Activated naive CD8-positive, alpha-beta T cell (primary cell): ENCODE data around the gene SEC24A.
"Not testable (repeated sequence)": the region's sequence is repeated elsewhere in the genome, so short reads cannot be mapped to it uniquely, and the experiment has no call there.

Experiments
- H3K27ac Mint-ChIP-seq: one replicate; pipeline ENCODE4 v1.8.0; 2021; ENCODE audit warnings: mixed read lengths
- H3K27me3 Mint-ChIP-seq: one replicate; pipeline ENCODE4 v1.8.0; 2021; ENCODE audit warnings: mixed read lengths
- H3K36me3 Mint-ChIP-seq: one replicate; pipeline ENCODE4 v1.8.0; 2021; ENCODE audit warnings: mixed read lengths
- H3K4me1 Mint-ChIP-seq: one replicate; pipeline ENCODE4 v1.8.0; 2021; ENCODE audit warnings: low read depth, mixed read lengths
- H3K4me3 Mint-ChIP-seq: one replicate; pipeline ENCODE4 v1.8.0; 2021; ENCODE audit warnings: mild to moderate bottlenecking, mixed read lengths
- H3K9me3 Mint-ChIP-seq: one replicate; pipeline ENCODE4 v1.8.0; 2021; ENCODE audit warnings: low read depth, mixed read lengths

The SEC24A gene

GRCh38 chr5:134690144-134690543 is 41.6 kb downstream of the SEC24A start:
- H3K27ac Mint-ChIP-seq, H3K4me3 Mint-ChIP-seq, H3K4me1 Mint-ChIP-seq, H3K9me3 Mint-ChIP-seq, H3K27me3 Mint-ChIP-seq: not testable (repeated sequence)
- H3K36me3 Mint-ChIP-seq, result peaks cover 13% of the 10 kb centered on the region

- no peaks in the 10 kb centered on the region for H3K27me3 Mint-ChIP-seq
- H3K4me1 Mint-ChIP-seq, result no peaks in the 10 kb centered on the region
- no peak overlapping the region for H3K4me3 Mint-ChIP-seq
- no peak overlapping the region for H3K27ac Mint-ChIP-seq
- peaks cover 12% of the 10 kb centered on the region for H3K36me3 Mint-ChIP-seq
- no peaks in the 10 kb centered on the region for H3K9me3 Mint-ChIP-seq
These were observed 44.1 kb downstream of the SEC24A start for GRCh38 chr5:134692722-134693121.

DNA sequence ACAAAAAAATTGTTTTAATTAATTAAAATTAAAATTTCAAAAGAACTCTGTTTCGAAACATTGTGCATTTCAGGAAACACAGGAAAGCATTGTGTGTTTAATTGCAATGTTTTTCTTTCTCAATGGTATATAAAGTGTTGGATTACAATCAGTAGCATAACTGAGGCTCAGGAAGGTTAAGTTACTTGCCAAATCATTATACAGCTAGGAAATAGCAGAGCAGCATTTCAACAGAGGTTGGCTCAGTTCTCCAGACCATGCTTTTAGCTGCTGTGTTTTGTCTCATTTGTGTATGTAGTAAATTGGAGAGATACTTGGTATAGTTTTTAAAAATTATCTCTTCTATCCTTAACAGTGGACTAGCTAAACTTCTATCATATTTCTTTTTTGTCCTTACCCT is 59.7 kb downstream of the SEC24A start:
- H3K9me3 Mint-ChIP-seq, result no peaks in the 10 kb centered on the region
- no peaks in the 10 kb centered on the region for H3K27me3 Mint-ChIP-seq
- H3K36me3 Mint-ChIP-seq, result peaks cover 2% of the 10 kb centered on the region
- no peaks in the 10 kb centered on the region for H3K4me1 Mint-ChIP-seq
- H3K4me3 Mint-ChIP-seq, result no peak overlapping the region
- no peak overlapping the region for H3K27ac Mint-ChIP-seq

GRCh38 chr5:134714120-134714519 is 65.5 kb downstream of the SEC24A start:
- H3K27ac Mint-ChIP-seq, result no peak overlapping the region
- H3K36me3 Mint-ChIP-seq, result peaks cover 8% of the 10 kb centered on the region
- H3K4me3 Mint-ChIP-seq, result no peak overlapping the region
- H3K4me1 Mint-ChIP-seq, result no peaks in the 10 kb centered on the region
- no peaks in the 10 kb centered on the region for H3K27me3 Mint-ChIP-seq
- H3K9me3 Mint-ChIP-seq, result no peaks in the 10 kb centered on the region

- no peaks in the 10 kb centered on the region for H3K4me1 Mint-ChIP-seq
- peaks cover 8% of the 10 kb centered on the region for H3K36me3 Mint-ChIP-seq
- H3K27ac Mint-ChIP-seq, result no peak overlapping the region
- H3K4me3 Mint-ChIP-seq, result no peak overlapping the region
- H3K27me3 Mint-ChIP-seq, result no peaks in the 10 kb centered on the region
- no peaks in the 10 kb centered on the region for H3K9me3 Mint-ChIP-seq
These were observed 66.0 kb downstream of the SEC24A start for GRCh38 chr5:134714541-134714940.

GRCh38 chr5:134715466-134715865 is 66.9 kb downstream of the SEC24A start:
- not testable (repeated sequence) for H3K27me3 Mint-ChIP-seq, H3K9me3 Mint-ChIP-seq, H3K4me3 Mint-ChIP-seq, H3K4me1 Mint-ChIP-seq, H3K27ac Mint-ChIP-seq
- peaks cover 10% of the 10 kb centered on the region for H3K36me3 Mint-ChIP-seq

- Mint-ChIP-seq H3K4me3 (no peak overlapping the region), H3K36me3 (peaks cover 2% of the 10 kb centered on the region), H3K27me3 (no peaks in the 10 kb centered on the region), H3K27ac (no peak overlapping the region), H3K4me1 (no peaks in the 10 kb centered on the region), H3K9me3 (no peaks in the 10 kb centered on the region)
These were observed 76.3 kb downstream of the SEC24A start for GRCh38 chr5:134724872-134725271.

DNA sequence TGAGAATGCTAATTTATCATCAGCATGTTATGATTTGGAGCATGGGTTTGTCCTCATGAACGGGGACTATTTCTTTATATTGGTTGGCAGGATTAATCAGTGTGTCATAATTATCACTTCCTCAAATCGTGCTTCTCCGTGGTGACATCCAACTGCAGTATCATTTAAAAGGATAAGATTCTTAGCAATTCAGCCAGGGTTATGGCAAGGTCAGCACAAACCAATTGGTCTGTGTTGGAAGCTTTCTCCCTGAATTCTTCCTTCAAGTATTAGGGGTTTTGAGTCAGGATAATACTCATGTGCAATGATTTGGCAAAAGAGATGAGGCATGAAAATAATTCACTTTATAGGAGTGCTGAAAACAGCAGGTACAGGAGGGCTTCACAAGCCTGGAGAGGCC is 84.2 kb downstream of the SEC24A start:
- no peak overlapping the region for H3K4me3 Mint-ChIP-seq
- no peaks in the 10 kb centered on the region for H3K27me3 Mint-ChIP-seq
- no peak overlapping the region for H3K27ac Mint-ChIP-seq
- H3K4me1 Mint-ChIP-seq, result peaks cover 3% of the 10 kb centered on the region
- H3K36me3 Mint-ChIP-seq, result no peaks in the 10 kb centered on the region
- no peaks in the 10 kb centered on the region for H3K9me3 Mint-ChIP-seq

GRCh38 chr5:134735243-134735642 is 86.7 kb downstream of the SEC24A start:
- Mint-ChIP-seq H3K36me3 (no peaks in the 10 kb centered on the region), H3K4me1 (peaks cover 13% of the 10 kb centered on the region), H3K4me3 (no peak overlapping the region), H3K9me3 (no peaks in the 10 kb centered on the region), H3K27ac (no peak overlapping the region), H3K27me3 (no peaks in the 10 kb centered on the region)

- H3K27me3 Mint-ChIP-seq, result no peaks in the 10 kb centered on the region
- peaks cover 19% of the 10 kb centered on the region for H3K4me1 Mint-ChIP-seq
- no peaks in the 10 kb centered on the region for H3K36me3 Mint-ChIP-seq
- no peak overlapping the region for H3K4me3 Mint-ChIP-seq
- no peak overlapping the region for H3K27ac Mint-ChIP-seq
- no peaks in the 10 kb centered on the region for H3K9me3 Mint-ChIP-seq
These were observed 87.7 kb downstream of the SEC24A start for GRCh38 chr5:134736173-134736812.

DNA sequence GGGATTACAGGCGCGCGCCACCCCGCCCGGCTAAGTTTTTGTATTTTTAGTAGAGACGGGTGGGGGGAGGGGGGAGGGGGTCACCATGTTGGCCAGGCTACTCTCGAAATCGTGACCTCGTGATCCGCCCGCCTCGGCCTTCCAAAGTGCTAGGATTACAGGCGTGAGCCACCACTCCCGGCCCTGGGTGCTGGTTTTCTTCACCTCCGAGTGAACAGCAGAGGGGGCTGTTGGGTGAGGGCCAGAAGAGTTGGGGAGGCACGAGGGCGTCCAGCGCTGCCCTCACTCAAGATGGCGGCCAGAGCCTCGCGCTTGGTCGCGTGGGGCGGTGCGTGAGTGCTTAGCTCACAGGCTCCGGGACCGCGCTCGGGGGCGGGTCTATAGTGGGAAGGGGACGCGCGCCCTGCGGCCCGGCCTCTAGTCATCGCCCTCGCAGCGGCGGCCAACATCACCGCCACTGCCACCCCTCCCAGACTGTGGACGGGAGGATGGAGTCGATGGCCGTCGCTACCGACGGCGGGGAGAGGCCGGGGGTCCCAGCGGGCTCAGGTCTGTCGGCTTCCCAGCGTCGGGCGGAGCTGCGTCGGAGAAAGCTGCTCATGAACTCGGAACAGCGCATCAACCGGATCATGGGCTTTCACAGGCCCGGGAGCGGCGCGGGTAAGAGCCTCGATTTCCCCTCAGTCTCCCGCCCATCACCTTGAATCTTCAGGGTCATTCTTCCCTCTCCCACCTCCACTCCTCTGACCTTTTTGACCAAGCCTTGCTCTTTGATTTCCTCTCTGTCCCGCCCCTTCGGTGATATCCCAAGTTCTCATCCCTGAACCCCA is 89.8 kb downstream of the SEC24A start, which contains the start of gene CAMLG:
CAMLG (plus strand) TSS at position 416 of the 830 bp plus-strand sequence; CDS start at position 489, 73 bp downstream.
- H3K27ac Mint-ChIP-seq, result peak within 1 kb of the TSS; percentile 97
- H3K27me3 Mint-ChIP-seq, result no peaks in the 10 kb centered on the region
- no peaks in the 10 kb centered on the region for H3K9me3 Mint-ChIP-seq
- H3K4me1 Mint-ChIP-seq, result peaks cover 26% of the 10 kb centered on the region
- no peaks in the 10 kb centered on the region for H3K36me3 Mint-ChIP-seq
- peak within 1 kb of the TSS; percentile 100 for H3K4me3 Mint-ChIP-seq

DNA sequence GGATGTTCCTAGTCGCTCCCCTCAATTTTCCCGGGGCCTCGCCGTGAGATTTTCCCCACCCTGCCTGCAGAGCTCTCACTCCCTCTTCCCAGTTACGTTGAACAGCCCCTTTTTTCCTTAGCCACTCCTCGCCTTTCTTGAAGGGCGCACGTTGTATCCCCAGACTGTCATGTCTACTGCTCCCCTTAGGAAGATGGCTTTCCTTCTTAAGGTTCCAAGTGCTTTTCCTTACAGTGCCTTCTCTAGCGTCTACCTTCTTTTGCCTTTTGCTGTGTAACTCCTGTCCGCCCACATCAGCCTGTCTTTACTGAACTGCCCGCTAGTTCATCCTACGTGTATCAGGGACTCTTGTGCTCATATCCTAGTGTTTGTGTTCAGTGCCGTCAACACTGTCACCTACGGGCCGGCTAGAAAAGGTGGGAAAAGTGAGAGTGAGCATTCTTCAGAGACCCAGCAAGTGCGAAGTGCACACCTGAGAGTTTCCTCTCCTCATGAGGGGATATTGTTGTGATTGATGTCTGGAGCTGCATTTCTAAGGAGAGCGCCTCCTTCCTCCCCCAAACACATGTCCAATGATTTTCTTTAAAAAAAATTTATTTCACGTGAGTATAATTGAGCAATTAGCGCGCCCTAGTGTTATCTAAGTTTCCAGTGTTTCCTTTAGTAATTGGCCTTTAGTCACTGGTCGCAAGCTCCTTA is 90.5 kb downstream of the SEC24A start:
- peaks cover 26% of the 10 kb centered on the region for H3K4me1 Mint-ChIP-seq
- no peaks in the 10 kb centered on the region for H3K27me3 Mint-ChIP-seq
- H3K4me3 Mint-ChIP-seq, result peak overlapping the region; percentile 100
- H3K27ac Mint-ChIP-seq, result peak overlapping the region; percentile 97
- H3K9me3 Mint-ChIP-seq, result no peaks in the 10 kb centered on the region
- H3K36me3 Mint-ChIP-seq, result no peaks in the 10 kb centered on the region

DNA sequence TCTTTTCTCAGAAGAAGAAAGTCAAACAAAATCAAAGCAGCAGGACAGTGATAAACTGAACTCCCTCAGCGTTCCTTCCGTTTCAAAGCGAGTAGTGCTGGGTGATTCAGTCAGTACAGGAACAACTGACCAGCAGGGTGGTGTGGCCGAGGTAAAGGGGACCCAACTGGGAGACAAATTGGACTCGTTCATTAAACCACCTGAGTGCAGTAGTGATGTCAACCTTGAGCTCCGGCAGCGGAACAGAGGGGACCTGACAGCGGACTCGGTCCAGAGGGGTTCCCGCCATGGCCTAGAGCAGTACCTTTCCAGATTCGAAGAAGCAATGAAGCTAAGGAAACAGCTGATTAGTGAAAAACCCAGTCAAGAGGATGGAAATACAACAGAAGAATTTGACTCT is 92.5 kb downstream of the SEC24A start:
- Mint-ChIP-seq H3K4me1 (peaks cover 26% of the 10 kb centered on the region), H3K9me3 (no peaks in the 10 kb centered on the region), H3K36me3 (no peaks in the 10 kb centered on the region), H3K4me3 (no peak overlapping the region), H3K27me3 (no peaks in the 10 kb centered on the region), H3K27ac (no peak overlapping the region)

- Mint-ChIP-seq H3K27ac (no peak overlapping the region), H3K36me3 (no peaks in the 10 kb centered on the region), H3K4me3 (no peak overlapping the region), H3K9me3 (no peaks in the 10 kb centered on the region), H3K27me3 (no peaks in the 10 kb centered on the region), H3K4me1 (peaks cover 26% of the 10 kb centered on the region)
These were observed 93.5 kb downstream of the SEC24A start for GRCh38 chr5:134742134-134742533.

DNA sequence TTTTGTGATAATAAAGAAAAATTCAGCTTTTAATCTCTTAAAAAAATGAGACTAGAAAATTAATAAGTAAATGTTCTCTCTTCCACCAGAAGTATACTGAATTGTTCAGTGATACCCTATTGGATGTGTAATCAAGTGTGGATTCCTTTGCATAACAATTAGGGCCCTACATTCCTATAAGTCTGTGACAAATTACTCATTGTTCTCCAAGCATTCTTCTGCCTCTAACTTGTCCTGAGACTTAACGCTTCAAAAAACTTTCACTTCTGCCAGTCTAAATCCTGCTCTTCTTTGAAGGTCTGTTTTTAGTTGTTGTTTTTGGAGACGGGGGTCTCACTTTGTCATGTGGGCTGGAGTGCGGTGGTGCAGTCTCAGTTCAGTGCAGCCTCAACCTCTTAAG is 100.8 kb downstream of the SEC24A start:
- H3K36me3 Mint-ChIP-seq, result no peaks in the 10 kb centered on the region
- H3K27me3 Mint-ChIP-seq, result no peaks in the 10 kb centered on the region
- no peaks in the 10 kb centered on the region for H3K9me3 Mint-ChIP-seq
- no peaks in the 10 kb centered on the region for H3K4me1 Mint-ChIP-seq
- no peak overlapping the region for H3K4me3 Mint-ChIP-seq
- H3K27ac Mint-ChIP-seq, result no peak overlapping the region
